ENCODE data around the gene LCE2D. TPM values are rescaled to one million over a fixed set of nuclear protein-coding genes. Genes with fewer than 3 reads are reported as not detected.

LCE2D gene, protein sequence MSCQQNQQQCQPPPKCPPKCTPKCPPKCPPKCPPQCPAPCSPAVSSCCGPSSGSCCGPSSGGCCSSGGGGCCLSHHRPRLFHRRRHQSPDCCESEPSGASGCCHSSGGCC
- not detected in 2 replicates for total RNA-seq (ENCODE audit: low replicate concordance)

GRCh38 chr1:152663098-152663497 lies at the start of gene LCE2D:
Gene LCE2D (plus strand): TSS chr1:152663380. CDS start chr1:152664106, 726 bp downstream.
- DNase-seq (ENCODE audit: low read depth): no peak
- no peak within 1 kb of the TSS for H3K4me3 ChIP-seq (ENCODE audit: low read depth, low read length)
- TF ChIP-seq CTCF (IDR thresholded peaks at IDR 0.05; ENCODE audit: insufficient read depth, low read length): no peak

- no peak for TF ChIP-seq CTCF (IDR thresholded peaks at IDR 0.05; ENCODE audit: insufficient read depth, low read length)
- H3K4me3 ChIP-seq (ENCODE audit: low read depth, low read length): no peak within 1 kb of the TSS
- DNase-seq (ENCODE audit: low read depth): no peak
Measured at GRCh38 chr1:152613511-152613910, 49.7 kb upstream of the LCE2D start, which contains the start of gene LCE3B. Gene LCE3B (plus strand): TSS chr1:152613811. CDS start chr1:152613811, 0 bp downstream.

DNA sequence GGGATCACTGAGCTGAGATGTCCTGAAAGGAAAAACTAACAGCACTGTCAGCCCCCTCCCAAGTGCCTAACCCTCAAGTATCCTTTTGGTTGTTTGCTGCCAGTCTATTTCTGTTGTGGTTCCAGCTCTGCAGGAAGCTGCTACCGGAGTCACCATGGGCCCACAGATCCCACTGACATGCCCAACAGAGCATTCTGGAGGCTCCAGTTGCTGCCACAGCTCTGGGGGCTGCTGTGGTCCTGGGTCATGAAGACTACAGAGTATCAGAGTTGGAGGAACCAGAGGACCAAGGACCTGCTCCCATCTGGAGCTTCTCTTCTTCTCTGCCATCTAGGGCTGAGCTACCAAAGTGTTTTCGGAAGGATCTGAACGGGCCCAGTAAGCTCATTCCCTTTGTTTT lies 41.2 kb upstream of the LCE2D start:
- DNase-seq (ENCODE audit: low read depth): no peak
- TF ChIP-seq CTCF (IDR thresholded peaks at IDR 0.05; ENCODE audit: insufficient read depth, low read length): no peak
- H3K4me3 ChIP-seq (ENCODE audit: low read depth, low read length): no peak overlapping the region

DNA sequence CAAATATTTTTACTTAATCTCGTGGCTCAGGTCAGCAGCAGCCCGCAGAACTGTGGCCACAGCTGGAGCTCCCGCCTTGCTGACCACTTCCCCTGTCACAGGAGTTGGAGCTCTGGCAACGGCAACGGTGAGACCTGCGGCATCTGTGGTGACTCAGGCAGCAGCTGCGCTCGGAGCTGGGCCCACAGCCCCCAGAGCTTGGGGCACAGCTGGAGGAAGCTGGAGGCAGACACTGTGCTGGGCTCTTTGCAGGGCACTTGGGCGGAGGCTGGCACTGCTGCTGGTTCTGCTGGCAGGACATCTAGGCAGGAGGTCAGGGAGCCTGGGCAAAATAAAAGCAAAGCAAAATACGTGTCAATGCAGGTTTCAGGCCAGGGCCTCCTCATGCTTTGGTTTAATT lies 40.4 kb upstream of the LCE2D start, which contains the start of gene LCE3A:
TSS of gene LCE3A (minus strand) at position 301 of the 400 bp plus-strand sequence. CDS start at position 301, 0 bp downstream.
- no peak within 1 kb of the TSS for H3K4me3 ChIP-seq (ENCODE audit: low read depth, low read length)
- no peak for DNase-seq (ENCODE audit: low read depth)
- TF ChIP-seq CTCF (IDR thresholded peaks at IDR 0.05; ENCODE audit: insufficient read depth, low read length): no peak

- TF ChIP-seq CTCF (IDR thresholded peaks at IDR 0.05; ENCODE audit: insufficient read depth, low read length): no peak
- DNase-seq (ENCODE audit: low read depth): no peak
- H3K4me3 ChIP-seq (ENCODE audit: low read depth, low read length): no peak overlapping the region
Measured at GRCh38 chr1:152623203-152623844, 39.9 kb upstream of the LCE2D start.

DNA sequence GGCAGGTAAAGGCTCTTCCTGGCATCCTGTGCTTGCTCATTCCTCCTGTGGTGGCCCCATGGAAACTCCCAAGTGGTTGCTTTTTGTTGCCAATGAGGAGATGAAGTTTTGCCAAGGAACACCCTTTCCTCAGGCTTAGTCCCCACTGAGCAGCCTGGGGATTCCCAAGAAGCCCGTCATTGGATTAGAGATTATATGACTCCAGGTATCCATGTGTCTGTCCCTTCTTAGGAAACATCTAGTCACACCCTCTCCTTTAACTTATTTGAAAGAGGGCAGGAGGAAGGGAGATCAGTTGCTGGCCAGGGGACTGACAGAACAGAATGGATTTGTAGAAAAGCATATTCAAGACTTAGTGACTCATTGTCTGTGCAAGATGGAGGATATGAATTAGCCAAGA lies 36.4 kb upstream of the LCE2D start:
- TF ChIP-seq CTCF (IDR thresholded peaks at IDR 0.05; ENCODE audit: insufficient read depth, low read length): no peak
- no peak overlapping the region for H3K4me3 ChIP-seq (ENCODE audit: low read depth, low read length)

More for the DNA sequence above, 36.4 kb upstream of the LCE2D start:
- DNase-seq (ENCODE audit: low read depth): no peak
